Measurements from ENCODE around the gene CTTNBP2.

Gene CTTNBP2

GRCh38 chr7:117666031-117666430 lies 207.2 kb downstream of the CTTNBP2 start:
- H4K20me1 ChIP-seq (ENCODE audit: low read depth, low read length), result no peaks in the 10 kb centered on the region
- H3K9ac ChIP-seq (ENCODE audit: low read length), result no peak overlapping the region
- H3K27ac ChIP-seq (ENCODE audit: low read depth, low read length), result no peak overlapping the region
- no peak overlapping the region for H2AFZ ChIP-seq (ENCODE audit: low read depth, low read length, severe bottlenecking)
- H3K27me3 ChIP-seq (ENCODE audit: low read length), result no peaks in the 10 kb centered on the region
- H3F3A ChIP-seq (ENCODE audit: insufficient read depth), result no peaks in the 10 kb centered on the region
- H3K4me3 ChIP-seq (ENCODE audit: insufficient read depth, low read length, poor library complexity, severe bottlenecking), result no peak overlapping the region
- H3K79me2 ChIP-seq (ENCODE audit: insufficient read depth, low read length), result no peaks in the 10 kb centered on the region
- TF ChIP-seq EZH2phosphoT487 (conservative IDR thresholded peaks at IDR 0.05; ENCODE audit: low read length) (no peak), CTCF (IDR thresholded peaks at IDR 0.05; ENCODE audit: insufficient read depth, low read length, poor library complexity, severe bottlenecking) (no peak)
- no peaks in the 10 kb centered on the region for H3K9me3 ChIP-seq (ENCODE audit: insufficient read depth, low read length)
- H3K36me3 ChIP-seq (ENCODE audit: low read length), result no peaks in the 10 kb centered on the region
- no peaks in the 10 kb centered on the region for H3K9me2 ChIP-seq (replicated peaks; ENCODE audit: insufficient read depth, low read length)
- no peak overlapping the region for H3K4me2 ChIP-seq (ENCODE audit: low read depth, low read length, poor library complexity, severe bottlenecking)

- Histone ChIP-seq H3K36me3 (ENCODE audit: low read length) (no peaks in the 10 kb centered on the region), H3K4me3 (ENCODE audit: insufficient read depth, low read length, poor library complexity, severe bottlenecking) (no peak overlapping the region), H3K4me2 (ENCODE audit: low read depth, low read length, poor library complexity, severe bottlenecking) (no peak overlapping the region), H3K9me2 (replicated peaks; ENCODE audit: insufficient read depth, low read length) (no peaks in the 10 kb centered on the region), H3K79me2 (ENCODE audit: insufficient read depth, low read length) (no peaks in the 10 kb centered on the region), H2AFZ (ENCODE audit: low read depth, low read length, severe bottlenecking) (no peak overlapping the region), H3K9me3 (ENCODE audit: insufficient read depth, low read length) (no peaks in the 10 kb centered on the region), H3K27me3 (ENCODE audit: low read length) (no peaks in the 10 kb centered on the region), H3K9ac (ENCODE audit: low read length) (no peak overlapping the region), H3F3A (ENCODE audit: insufficient read depth) (no peaks in the 10 kb centered on the region), H3K27ac (ENCODE audit: low read depth, low read length) (no peak overlapping the region), H4K20me1 (ENCODE audit: low read depth, low read length) (no peaks in the 10 kb centered on the region)
- TF ChIP-seq EZH2phosphoT487 (conservative IDR thresholded peaks at IDR 0.05; ENCODE audit: low read length) (no peak), CTCF (IDR thresholded peaks at IDR 0.05; ENCODE audit: insufficient read depth, low read length, poor library complexity, severe bottlenecking) (no peak)
Observed at GRCh38 chr7:117665368-117665767, 207.9 kb downstream of the CTTNBP2 start.

- H3K9ac ChIP-seq (ENCODE audit: low read length), result no peak overlapping the region
- no peaks in the 10 kb centered on the region for H3K79me2 ChIP-seq (ENCODE audit: insufficient read depth, low read length)
- no peak overlapping the region for H3K4me2 ChIP-seq (ENCODE audit: low read depth, low read length, poor library complexity, severe bottlenecking)
Observed at GRCh38 chr7:117664047-117664446, 209.2 kb downstream of the CTTNBP2 start.

More at GRCh38 chr7:117664047-117664446, 209.2 kb downstream of the CTTNBP2 start:
- Histone ChIP-seq H3K9me2 (replicated peaks; ENCODE audit: insufficient read depth, low read length) (no peaks in the 10 kb centered on the region), H4K20me1 (ENCODE audit: low read depth, low read length) (no peaks in the 10 kb centered on the region), H3K36me3 (ENCODE audit: low read length) (no peaks in the 10 kb centered on the region), H2AFZ (ENCODE audit: low read depth, low read length, severe bottlenecking) (no peak overlapping the region), H3F3A (ENCODE audit: insufficient read depth) (no peaks in the 10 kb centered on the region), H3K4me3 (ENCODE audit: insufficient read depth, low read length, poor library complexity, severe bottlenecking) (no peak overlapping the region), H3K9me3 (ENCODE audit: insufficient read depth, low read length) (no peaks in the 10 kb centered on the region), H3K27ac (ENCODE audit: low read depth, low read length) (no peak overlapping the region), H3K27me3 (ENCODE audit: low read length) (no peaks in the 10 kb centered on the region)
- no peak for TF ChIP-seq EZH2phosphoT487 (conservative IDR thresholded peaks at IDR 0.05; ENCODE audit: low read length)
- no peak for TF ChIP-seq CTCF (IDR thresholded peaks at IDR 0.05; ENCODE audit: insufficient read depth, low read length, poor library complexity, severe bottlenecking)
